HL-60 (cell line): ENCODE measurements around the gene KRT2.

Experiments
- DNase-seq, 2 experiments: peaks; one replicate each; pipeline ENCODE4 v3.0.0-alpha.2; 2010 to 2020; ENCODE audit warnings: low read depth in 1 of 2, low spot score in 1 of 2
- H3K27ac ChIP-seq: fragments of 250-450 bp; sonication (Bioruptor Pico); replicated peaks from 2 replicates; pipeline ENCODE4 v1.5.1; 2020; ENCODE audit warnings: mild to moderate bottlenecking, moderate library complexity
- H3K27me3 ChIP-seq: fragments of 250-450 bp; sonication (Bioruptor Pico); 2 replicates; pipeline ENCODE4 v1.5.1; 2021; ENCODE audit warnings: mild to moderate bottlenecking, moderate library complexity; ENCODE audit not compliant: insufficient read depth, poor library complexity, severe bottlenecking
- H3K4me3 ChIP-seq: replicated peaks from 2 replicates; pipeline ENCODE4 v1.5.1; 2011; ENCODE audit warnings: mild to moderate bottlenecking, control low read depth, low read length; ENCODE audit not compliant: insufficient read depth
- CTCF ChIP-seq: IDR thresholded peaks from one replicate; pipeline ENCODE4 v1.5.1; 2011; ENCODE audit warnings: low read length, control low read depth, inconsistent platforms; ENCODE audit not compliant: insufficient read depth
- GABPA ChIP-seq: IDR thresholded peaks from 2 replicates; pipeline ENCODE4 v1.6.1; 2012; ENCODE audit warnings: low read depth
- POLR2AphosphoS5 ChIP-seq: IDR thresholded peaks from 2 replicates; pipeline ENCODE4 v1.6.1; 2012; ENCODE audit warnings: low read depth
- REST ChIP-seq: IDR thresholded peaks from 2 replicates; pipeline ENCODE4 v1.6.1; 2012; ENCODE audit warnings: low read depth; ENCODE audit not compliant: insufficient replicate concordance
- SPI1 ChIP-seq: IDR thresholded peaks from 2 replicates; pipeline ENCODE4 v1.6.1; 2012; ENCODE audit warnings: low read depth, mild to moderate bottlenecking, borderline replicate concordance

KRT2 gene

GRCh38 chr12:52629281-52630007, 22.6 kb downstream of the KRT2 start:
- DNase-seq, result peak in 1 of 2 experiments; percentile 43
- H3K27ac ChIP-seq, result no peak overlapping the region
- TF ChIP-seq GABPA (no peak), SPI1 (no peak), POLR2AphosphoS5 (no peak), REST (no peak), CTCF (no peak)
- H3K27me3 ChIP-seq, result peaks cover 2% of the 10 kb centered on the region
- no peak overlapping the region for H3K4me3 ChIP-seq

DNA sequence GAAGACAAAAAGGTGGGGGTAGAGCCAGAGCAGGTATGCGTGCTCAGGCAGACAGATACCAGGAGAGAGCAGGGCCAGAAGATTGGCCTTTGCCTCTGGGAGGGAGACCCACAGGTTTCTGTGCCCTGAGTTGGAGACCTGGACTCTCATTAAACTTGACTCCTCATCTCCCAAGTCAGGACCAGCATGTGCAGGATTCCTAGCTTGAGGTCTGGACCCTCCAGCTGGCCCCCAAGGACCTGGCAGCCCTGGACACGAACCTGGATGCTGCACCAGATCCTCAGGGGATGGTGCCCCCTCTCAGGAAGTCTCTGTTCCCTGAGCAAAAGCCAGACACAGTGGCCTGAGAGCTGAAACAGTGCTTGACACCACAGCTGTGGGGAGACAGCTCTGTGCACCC, 23.2 kb downstream of the KRT2 start:
- no peak overlapping the region for H3K4me3 ChIP-seq
- H3K27me3 ChIP-seq, result peaks cover 4% of the 10 kb centered on the region
- TF ChIP-seq CTCF, result no peak
- TF ChIP-seq GABPA, result no peak
- TF ChIP-seq SPI1, result no peak
- no peak for TF ChIP-seq POLR2AphosphoS5
- DNase-seq, result no peak
- H3K27ac ChIP-seq, result no peak overlapping the region

DNA sequence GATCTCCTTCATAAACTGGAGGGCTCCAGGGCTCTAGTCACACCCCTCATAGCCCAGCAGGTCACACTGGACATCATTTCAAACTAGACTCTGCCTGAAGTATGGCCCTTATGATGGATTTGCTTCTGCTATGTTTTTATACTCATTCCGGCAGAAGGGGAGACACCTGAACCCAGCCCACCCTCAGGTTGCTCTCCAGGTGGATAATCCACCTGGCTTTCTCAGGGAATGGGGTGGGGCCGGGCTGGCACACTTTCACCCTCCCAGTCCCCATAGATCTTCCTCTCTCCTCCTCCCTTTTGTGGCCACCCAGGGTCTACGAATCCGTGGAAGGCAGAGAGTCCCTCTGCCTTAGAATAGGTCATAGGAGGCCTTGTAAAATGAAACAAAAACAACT, 23.9 kb downstream of the KRT2 start:
- no peak overlapping the region for H3K27ac ChIP-seq
- TF ChIP-seq REST (no peak), SPI1 (no peak), GABPA (no peak), POLR2AphosphoS5 (no peak)
- H3K27me3 ChIP-seq, result peaks cover 4% of the 10 kb centered on the region
- DNase-seq, result no peak
- H3K4me3 ChIP-seq, result no peak overlapping the region

DNA sequence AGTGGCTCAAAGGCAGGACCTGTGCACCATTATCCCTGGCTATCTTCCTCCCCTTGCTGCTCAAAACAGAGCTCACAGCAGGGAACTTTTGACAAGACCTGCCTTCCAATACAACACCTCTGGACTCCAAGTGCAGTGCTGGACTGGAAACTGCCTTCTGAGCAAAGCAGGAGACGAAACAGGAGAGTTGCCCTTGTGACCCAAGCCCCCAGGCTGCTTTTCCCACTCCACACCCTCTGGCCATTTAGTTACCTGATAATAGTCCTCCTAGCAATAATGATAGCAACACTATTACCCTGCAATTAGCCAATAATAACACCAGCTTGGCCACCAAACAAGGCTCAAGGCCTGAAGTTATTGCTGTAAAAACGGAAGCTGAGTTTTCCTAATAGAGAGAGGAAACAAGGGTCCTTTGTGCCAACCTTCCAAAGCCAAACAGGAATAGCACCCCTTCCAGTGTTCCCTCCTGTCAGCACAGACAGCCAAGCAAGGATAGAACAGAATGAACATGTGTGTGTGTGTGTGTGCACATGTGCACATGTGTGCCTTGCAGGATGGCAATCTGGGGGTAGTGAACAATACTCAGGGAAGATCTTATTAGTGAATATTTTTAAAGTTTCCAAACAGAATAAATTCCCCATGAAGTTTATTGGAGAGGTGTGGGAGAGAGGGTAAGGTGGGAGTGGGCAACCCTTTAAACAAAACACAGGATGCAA, 24.5 kb downstream of the KRT2 start:
- no peak for DNase-seq
- no peak for TF ChIP-seq REST
- TF ChIP-seq POLR2AphosphoS5, result no peak
- Histone ChIP-seq H3K27me3 (peaks cover 4% of the 10 kb centered on the region), H3K4me3 (no peak overlapping the region), H3K27ac (no peak overlapping the region)
